Measurements from ENCODE around the gene TCF25. TPM values are rescaled to one million over a fixed set of nuclear protein-coding genes. Genes with fewer than 3 reads are reported as not detected.

Gene TCF25
- total RNA-seq, 1 experiment from 2014 or later, result 298 TPM

- Histone ChIP-seq H3K9me3 (ENCODE audit: insufficient read depth, low read depth) (no peaks in the 10 kb centered on the region), H3K27ac (no peak overlapping the region), H3K79me2 (ENCODE audit: low read depth) (no peaks in the 10 kb centered on the region), H3K4me1 (replicated peaks; ENCODE audit: insufficient read depth) (no peaks in the 10 kb centered on the region), H4K20me1 (ENCODE audit: insufficient read depth) (no peaks in the 10 kb centered on the region), H3K9me2 (ENCODE audit: insufficient read depth) (no peaks in the 10 kb centered on the region), H3K36me3 (ENCODE audit: low read depth) (no peaks in the 10 kb centered on the region), H3K4me2 (no peak overlapping the region), H3K4me3 (no peak overlapping the region), H2AFZ (no peak overlapping the region), H3K27me3 (ENCODE audit: insufficient read depth, low read depth) (no peaks in the 10 kb centered on the region), H3F3A (ENCODE audit: insufficient read depth, low read depth) (no peaks in the 10 kb centered on the region)
- POLR2A ChIA-PET (ENCODE audit: unreplicated experiment), result no interaction called here
- no TSS peak for BruUV-seq (replicated peaks)
- intact Hi-C loops (cut with micrococcal nuclease; ENCODE audit: unreplicated experiment), result no loop called here
- DNase-seq, result no peak
- CTCF ChIA-PET, result no interaction called here
- TF ChIP-seq EZH2 (IDR thresholded peaks at IDR 0.05; ENCODE audit: low read depth) (no peak), CTCF (conservative IDR thresholded peaks at IDR 0.05) (no peak)
Measured at GRCh38 chr16:89847051-89847939, 26.1 kb upstream of the TCF25 start.

GRCh38 chr16:89847940-89848297 lies 25.5 kb upstream of the TCF25 start:
- CTCF ChIA-PET, result no interaction called here

GRCh38 chr16:89848974-89849373 lies 24.4 kb upstream of the TCF25 start:
- H4K20me1 ChIP-seq (ENCODE audit: insufficient read depth), result no peaks in the 10 kb centered on the region
- intact Hi-C loops (cut with micrococcal nuclease; ENCODE audit: unreplicated experiment), result no loop called here
- ChIA-PET POLR2A (ENCODE audit: unreplicated experiment) (no interaction called here), CTCF (no interaction called here)
- H3K4me1 ChIP-seq (replicated peaks; ENCODE audit: insufficient read depth), result no peaks in the 10 kb centered on the region
- no peaks in the 10 kb centered on the region for H3K27me3 ChIP-seq (ENCODE audit: insufficient read depth, low read depth)
- no peaks in the 10 kb centered on the region for H3K79me2 ChIP-seq (ENCODE audit: low read depth)
- BruUV-seq (replicated peaks), result no TSS peak
- no peak overlapping the region for H3K4me3 ChIP-seq
- H2AFZ ChIP-seq, result no peak overlapping the region
- no peaks in the 10 kb centered on the region for H3F3A ChIP-seq (ENCODE audit: insufficient read depth, low read depth)
- no peak overlapping the region for H3K4me2 ChIP-seq
- no peak for DNase-seq
- H3K9me2 ChIP-seq (ENCODE audit: insufficient read depth), result no peaks in the 10 kb centered on the region
- H3K36me3 ChIP-seq (ENCODE audit: low read depth), result no peaks in the 10 kb centered on the region
- H3K9me3 ChIP-seq (ENCODE audit: insufficient read depth, low read depth), result no peaks in the 10 kb centered on the region
- no peak overlapping the region for H3K27ac ChIP-seq
- no peak for TF ChIP-seq EZH2 (IDR thresholded peaks at IDR 0.05; ENCODE audit: low read depth)
- TF ChIP-seq CTCF (conservative IDR thresholded peaks at IDR 0.05), result no peak

More at GRCh38 chr16:89847940-89848297, 25.5 kb upstream of the TCF25 start:
- Histone ChIP-seq H3K4me3 (no peak overlapping the region), H3K79me2 (ENCODE audit: low read depth) (no peaks in the 10 kb centered on the region), H3K9me2 (ENCODE audit: insufficient read depth) (no peaks in the 10 kb centered on the region), H3K36me3 (ENCODE audit: low read depth) (no peaks in the 10 kb centered on the region), H3K4me1 (replicated peaks; ENCODE audit: insufficient read depth) (no peaks in the 10 kb centered on the region), H4K20me1 (ENCODE audit: insufficient read depth) (no peaks in the 10 kb centered on the region), H3K4me2 (no peak overlapping the region), H3K27ac (no peak overlapping the region), H3K9me3 (ENCODE audit: insufficient read depth, low read depth) (no peaks in the 10 kb centered on the region), H3F3A (ENCODE audit: insufficient read depth, low read depth) (no peaks in the 10 kb centered on the region), H2AFZ (no peak overlapping the region), H3K27me3 (ENCODE audit: insufficient read depth, low read depth) (no peaks in the 10 kb centered on the region)
- POLR2A ChIA-PET (ENCODE audit: unreplicated experiment), result no interaction called here
- no peak for TF ChIP-seq CTCF (conservative IDR thresholded peaks at IDR 0.05)
- no peak for TF ChIP-seq EZH2 (IDR thresholded peaks at IDR 0.05; ENCODE audit: low read depth)
- DNase-seq, result no peak
- intact Hi-C loops (cut with micrococcal nuclease; ENCODE audit: unreplicated experiment), result no loop called here
- no TSS peak for BruUV-seq (replicated peaks)

Measured in PC-9 (cell line).